ENCODE data around the gene MTCH1.

MTCH1 gene

GRCh38 chr6:36969988-36970891 is 15.8 kb downstream of the MTCH1 start:
- Histone ChIP-seq H4K20me1 (ENCODE audit: insufficient read depth, low read length) (no peaks in the 10 kb centered on the region), H3K4me2 (ENCODE audit: low read length) (no peak overlapping the region), H3K27ac (ENCODE audit: low read depth, low read length, poor library complexity, severe bottlenecking) (no peak overlapping the region), H3K79me2 (ENCODE audit: insufficient read depth, low read length) (no peaks in the 10 kb centered on the region), H2AFZ (ENCODE audit: low read length) (no peak overlapping the region), H3K9ac (ENCODE audit: low read length) (no peak overlapping the region), H3K4me3 (ENCODE audit: low read depth, low read length, poor library complexity, severe bottlenecking) (no peak overlapping the region), H3K4me1 (ENCODE audit: insufficient read depth, low read length, severe bottlenecking) (no peaks in the 10 kb centered on the region), H3K9me2 (ENCODE audit: low read depth, low read length) (no peaks in the 10 kb centered on the region), H3K9me3 (ENCODE audit: low read length) (no peaks in the 10 kb centered on the region), H3F3A (ENCODE audit: insufficient read depth, low read length) (no peaks in the 10 kb centered on the region), H3K36me3 (ENCODE audit: insufficient read depth, low read length) (peaks cover 82% of the 10 kb centered on the region), H3K27me3 (ENCODE audit: insufficient read depth, low read length) (no peaks in the 10 kb centered on the region)
- TF ChIP-seq EZH2 (IDR thresholded peaks at IDR 0.05; ENCODE audit: borderline replicate concordance, low read length): no peak
- TF ChIP-seq CTCF (IDR thresholded peaks at IDR 0.05; ENCODE audit: low read length): no peak

- Histone ChIP-seq H3K4me2 (ENCODE audit: low read length) (no peak overlapping the region), H3K9me2 (ENCODE audit: low read depth, low read length) (no peaks in the 10 kb centered on the region), H3K27ac (ENCODE audit: low read depth, low read length, poor library complexity, severe bottlenecking) (no peak overlapping the region), H3K9me3 (ENCODE audit: low read length) (no peaks in the 10 kb centered on the region), H3K4me3 (ENCODE audit: low read depth, low read length, poor library complexity, severe bottlenecking) (no peak overlapping the region), H2AFZ (ENCODE audit: low read length) (no peak overlapping the region), H3K27me3 (ENCODE audit: insufficient read depth, low read length) (no peaks in the 10 kb centered on the region), H3K36me3 (ENCODE audit: insufficient read depth, low read length) (peaks cover 72% of the 10 kb centered on the region), H3K4me1 (ENCODE audit: insufficient read depth, low read length, severe bottlenecking) (no peaks in the 10 kb centered on the region), H3F3A (ENCODE audit: insufficient read depth, low read length) (no peaks in the 10 kb centered on the region), H3K79me2 (ENCODE audit: insufficient read depth, low read length) (no peaks in the 10 kb centered on the region), H3K9ac (ENCODE audit: low read length) (no peak overlapping the region), H4K20me1 (ENCODE audit: insufficient read depth, low read length) (no peaks in the 10 kb centered on the region)
- TF ChIP-seq CTCF (IDR thresholded peaks at IDR 0.05; ENCODE audit: low read length) (no peak), EZH2 (IDR thresholded peaks at IDR 0.05; ENCODE audit: borderline replicate concordance, low read length) (no peak)
Measured at GRCh38 chr6:36969240-36969691, 16.7 kb downstream of the MTCH1 start.

GRCh38 chr6:36968266-36968977 is 17.6 kb downstream of the MTCH1 start:
- Histone ChIP-seq H3K4me2 (ENCODE audit: low read length) (no peak overlapping the region), H2AFZ (ENCODE audit: low read length) (no peak overlapping the region), H3K9me2 (ENCODE audit: low read depth, low read length) (no peaks in the 10 kb centered on the region), H3K36me3 (ENCODE audit: insufficient read depth, low read length) (peaks cover 64% of the 10 kb centered on the region), H3K27ac (ENCODE audit: low read depth, low read length, poor library complexity, severe bottlenecking) (no peak overlapping the region), H4K20me1 (ENCODE audit: insufficient read depth, low read length) (no peaks in the 10 kb centered on the region), H3K9me3 (ENCODE audit: low read length) (no peaks in the 10 kb centered on the region), H3K27me3 (ENCODE audit: insufficient read depth, low read length) (no peaks in the 10 kb centered on the region), H3F3A (ENCODE audit: insufficient read depth, low read length) (no peaks in the 10 kb centered on the region), H3K79me2 (ENCODE audit: insufficient read depth, low read length) (no peaks in the 10 kb centered on the region), H3K9ac (ENCODE audit: low read length) (no peak overlapping the region), H3K4me1 (ENCODE audit: insufficient read depth, low read length, severe bottlenecking) (peaks cover 8% of the 10 kb centered on the region), H3K4me3 (ENCODE audit: low read depth, low read length, poor library complexity, severe bottlenecking) (no peak overlapping the region)
- TF ChIP-seq EZH2 (IDR thresholded peaks at IDR 0.05; ENCODE audit: borderline replicate concordance, low read length) (no peak), CTCF (IDR thresholded peaks at IDR 0.05; ENCODE audit: low read length) (no peak)

Measured in OCI-LY1 (cell line).